Spleen (tissue), 7 donors: ENCODE data around the gene ZFPL1.

Source experiments
- CTCF ChIP-seq, 11 experiments: fragments of 200-600 bp in 7 of 11; fragments of 450-650 bp in 4 of 11; sonication (generic) in 4 of 11; IDR thresholded peaks in 8 of 11; conservative IDR thresholded peaks in 3 of 11; 1 replicate in 7 of 11; 2 replicates in 4 of 11; pipeline versions ENCODE4 v1.4.0 to v1.8.0; 2016 to 2021; ENCODE audit warnings: antibody characterized with exemption in 11 of 11, inconsistent platforms in 4 of 11, mild to moderate bottlenecking in 1 of 11
- POLR2A ChIP-seq, 3 donors: fragments of 450-650 bp; IDR thresholded peaks; one replicate each; pipeline ENCODE4 v1.5.1; 2017; ENCODE audit warnings: antibody characterized with exemption in 3 of 3, mild to moderate bottlenecking in 1 of 3
- POLR2AphosphoS5 ChIP-seq, 3 donors: sonication (generic); formaldehyde crosslinking; IDR thresholded peaks; one replicate each; pipeline ENCODE4 v1.5.1; 2017; ENCODE audit warnings: antibody characterized with exemption in 3 of 3
- donor health status: DM: no; HTN: no; CAD: no; lungs with moderate emphysema.
- donor health status: DM: no; HTN: no; CAD: no.
- donor health status: DM: no; HTN: no; CAD: no.

- TF ChIP-seq CTCF (IDR thresholded peaks at IDR 0.05 in 8 of 11, conservative IDR thresholded peaks at IDR 0.05 in 3 of 11): no peak
- TF ChIP-seq POLR2A (IDR thresholded peaks at IDR 0.05): no peak
- TF ChIP-seq POLR2AphosphoS5 (IDR thresholded peaks at IDR 0.05): no peak
Observed at GRCh38 chr11:65120831-65121230, 36.8 kb downstream of the ZFPL1 start.
